Stimulated activated CD4-positive, alpha-beta T cell treated with anti-CD3 and anti-CD28 coated beads, TNF-alpha, amount 100 ng/mL, for 4 hours (primary cell): ENCODE measurements around the gene SCFD2.
"Not testable (repeated sequence)": the region's sequence is repeated elsewhere in the genome, so short reads cannot be mapped to it uniquely, and the experiment has no call there.

Experiments
- DNase-seq, 3 experiments: peaks; one replicate each; pipeline ENCODE4 v3.0.0-alpha.2; 2020; ENCODE audit warnings: low read depth in 3 of 3

Gene SCFD2

GRCh38 chr4:53189011-53189410, 176.8 kb downstream of the SCFD2 start:
- DNase-seq: no peak

- no peak for DNase-seq
Observed at GRCh38 chr4:53186714-53187358, 179.0 kb downstream of the SCFD2 start.

GRCh38 chr4:53185869-53186585, 179.8 kb downstream of the SCFD2 start:
- no peak for DNase-seq

GRCh38 chr4:53183754-53184153, 182.1 kb downstream of the SCFD2 start:
- DNase-seq: no peak

- DNase-seq: not testable (repeated sequence)
Observed at GRCh38 chr4:53177751-53178150, 188.1 kb downstream of the SCFD2 start.

GRCh38 chr4:53175640-53176039, 190.2 kb downstream of the SCFD2 start:
- DNase-seq: no peak

GRCh38 chr4:53174823-53175222, 191.0 kb downstream of the SCFD2 start:
- no peak for DNase-seq

GRCh38 chr4:53173576-53173975, 192.3 kb downstream of the SCFD2 start:
- no peak for DNase-seq

- no peak for DNase-seq
Observed at GRCh38 chr4:53171797-53172196, 194.1 kb downstream of the SCFD2 start.

GRCh38 chr4:53169695-53170617, 195.9 kb downstream of the SCFD2 start:
- DNase-seq: no peak

GRCh38 chr4:53168228-53168627, 197.6 kb downstream of the SCFD2 start:
- no peak for DNase-seq

- no peak for DNase-seq
Observed at GRCh38 chr4:53162969-53163368, 202.9 kb downstream of the SCFD2 start.

- no peak for DNase-seq
Observed at GRCh38 chr4:53161787-53162433, 204.0 kb downstream of the SCFD2 start.

- no peak for DNase-seq
Observed at GRCh38 chr4:53161051-53161786, 204.6 kb downstream of the SCFD2 start.

GRCh38 chr4:53156896-53157295, 209.0 kb downstream of the SCFD2 start:
- no peak for DNase-seq

GRCh38 chr4:53152467-53152866, 213.4 kb downstream of the SCFD2 start:
- no peak for DNase-seq

- no peak for DNase-seq
Observed at GRCh38 chr4:53151489-53151788, 214.4 kb downstream of the SCFD2 start.

- no peak for DNase-seq
Observed at GRCh38 chr4:53150631-53151488, 215.0 kb downstream of the SCFD2 start.

GRCh38 chr4:53147711-53148110, 218.2 kb downstream of the SCFD2 start:
- DNase-seq: no peak

- no peak for DNase-seq
Observed at GRCh38 chr4:53147197-53147596, 218.7 kb downstream of the SCFD2 start.
